ENCODE measurements around the gene FUT8.

Gene FUT8

DNA sequence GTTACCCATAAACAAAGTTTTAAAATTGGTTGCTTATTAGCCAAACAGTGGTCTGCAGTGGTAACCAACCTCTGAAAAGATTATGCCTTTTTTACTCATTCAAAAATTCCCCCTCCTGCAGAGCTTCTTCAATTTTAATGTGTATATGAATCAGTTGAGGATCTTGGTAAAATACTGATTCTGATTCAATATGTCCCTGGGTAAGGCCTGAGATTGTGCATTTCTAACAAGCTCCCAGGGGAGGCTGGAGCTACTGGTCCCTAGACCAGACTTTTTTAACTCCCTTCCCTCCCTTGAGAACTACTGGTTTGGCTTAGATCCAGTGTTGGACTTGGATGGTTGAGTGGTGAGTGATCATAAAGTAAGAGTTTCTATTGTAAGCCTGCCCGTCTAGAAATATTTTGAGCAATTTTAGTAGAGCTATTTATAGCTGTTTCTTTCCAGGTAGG, 90.2 kb downstream of the FUT8 start:
- DNase-seq (ENCODE audit: extremely low read depth, low read depth) = no peak
- no peak for TF ChIP-seq CTCF (IDR thresholded peaks at IDR 0.05; ENCODE audit: low read depth, low read length)

DNA sequence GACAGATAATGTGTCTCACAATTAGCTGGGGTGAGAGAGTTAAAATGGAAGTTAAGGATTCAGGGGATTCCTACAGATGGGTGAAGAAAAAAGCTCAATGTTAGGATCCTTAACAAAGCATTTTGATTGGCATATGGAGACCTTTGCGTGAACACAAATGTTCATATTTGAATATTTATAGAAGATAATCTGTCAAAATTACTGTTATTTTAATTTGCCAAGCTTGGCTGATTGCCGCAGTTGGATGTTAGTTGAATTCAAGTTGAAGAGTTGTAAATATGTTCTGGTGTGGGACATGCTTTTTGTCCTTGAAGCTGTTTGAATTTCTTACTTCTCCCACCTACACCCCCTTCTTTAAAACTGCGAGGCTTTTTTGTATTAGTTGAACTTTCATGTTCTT, 91.2 kb downstream of the FUT8 start:
- DNase-seq (ENCODE audit: extremely low read depth, low read depth) = no peak
- no peak for TF ChIP-seq CTCF (IDR thresholded peaks at IDR 0.05; ENCODE audit: low read depth, low read length)

GRCh38 chr14:65506801-65507200, 94.3 kb downstream of the FUT8 start:
- TF ChIP-seq CTCF (IDR thresholded peaks at IDR 0.05; ENCODE audit: low read depth, low read length) = no peak

DNA sequence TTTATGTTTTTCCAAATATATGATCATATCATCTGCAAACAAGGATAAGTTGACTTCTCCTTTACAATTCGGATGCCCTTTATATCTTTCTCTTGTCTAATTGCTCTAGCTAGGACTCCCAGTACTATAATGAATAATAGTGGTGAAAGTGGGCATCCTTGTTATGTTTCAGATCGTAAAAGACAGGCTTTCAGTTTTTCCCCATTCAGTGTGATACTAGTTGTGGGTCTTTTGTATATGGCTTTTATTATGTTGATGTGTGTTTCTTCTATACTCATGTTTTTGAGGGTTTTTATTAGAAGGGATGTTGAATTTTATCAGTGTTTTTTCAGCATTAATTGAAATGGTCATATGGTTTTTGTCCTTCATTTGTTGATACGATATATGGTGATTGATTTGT, 97.3 kb downstream of the FUT8 start:
- TF ChIP-seq CTCF (IDR thresholded peaks at IDR 0.05; ENCODE audit: low read depth, low read length) = no peak
- DNase-seq (ENCODE audit: extremely low read depth, low read depth) = no peak

More at GRCh38 chr14:65506801-65507200, 94.3 kb downstream of the FUT8 start:
- DNase-seq (ENCODE audit: extremely low read depth, low read depth) = no peak

DNA sequence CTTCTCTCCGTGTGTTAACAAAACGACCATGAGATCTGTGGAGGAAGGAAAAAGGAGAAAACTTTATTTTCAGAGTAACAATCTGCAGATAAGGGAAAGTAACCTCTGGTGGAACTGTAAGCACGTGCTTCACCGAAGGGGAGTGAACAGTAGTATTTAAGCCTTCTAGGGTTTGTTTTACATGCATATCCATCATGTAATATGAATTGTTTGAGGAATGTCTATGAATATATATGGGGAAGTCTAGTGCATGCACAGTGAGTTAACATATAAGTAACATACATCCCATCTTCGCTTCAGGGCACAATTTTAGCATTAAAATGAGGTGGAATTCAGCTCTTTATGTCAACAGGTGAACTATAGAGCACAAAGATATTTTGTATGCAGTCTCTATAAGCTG, 101.1 kb downstream of the FUT8 start:
- no peak for DNase-seq (ENCODE audit: extremely low read depth, low read depth)
- TF ChIP-seq CTCF (IDR thresholded peaks at IDR 0.05; ENCODE audit: low read depth, low read length) = no peak

- DNase-seq (ENCODE audit: extremely low read depth, low read depth) = no peak
- no peak for TF ChIP-seq CTCF (IDR thresholded peaks at IDR 0.05; ENCODE audit: low read depth, low read length)
Observed at GRCh38 chr14:65517635-65518542, 105.4 kb downstream of the FUT8 start.

- no peak for DNase-seq (ENCODE audit: extremely low read depth, low read depth)
- TF ChIP-seq CTCF (IDR thresholded peaks at IDR 0.05; ENCODE audit: low read depth, low read length) = no peak
Observed at GRCh38 chr14:65528069-65528468, 115.5 kb downstream of the FUT8 start.
